Endothelial cell (in vitro differentiated cells): ENCODE measurements around the gene LRP6. TPM values are rescaled to one million over a fixed set of nuclear protein-coding genes. Genes with fewer than 3 reads are reported as not detected.

Experiments used
- DNase-seq: peaks from one replicate; pipeline ENCODE4 v3.0.0; 2021; ENCODE audit warnings: low spot score
- H3K27ac Mint-ChIP-seq: one replicate; pipeline ENCODE4 v1.8.0; 2021; ENCODE audit warnings: mixed read lengths, inconsistent platforms; ENCODE audit not compliant: unreplicated experiment
- H3K27me3 Mint-ChIP-seq: one replicate; pipeline ENCODE4 v1.8.0; 2021; ENCODE audit warnings: mild to moderate bottlenecking, moderate library complexity, mixed read lengths, inconsistent platforms; ENCODE audit not compliant: unreplicated experiment
- H3K36me3 Mint-ChIP-seq: one replicate; pipeline ENCODE4 v1.8.0; 2021; ENCODE audit warnings: mild to moderate bottlenecking, low read depth, mixed read lengths, inconsistent platforms; ENCODE audit not compliant: unreplicated experiment
- H3K4me1 Mint-ChIP-seq: one replicate; pipeline ENCODE4 v1.8.0; 2021; ENCODE audit warnings: mild to moderate bottlenecking, mixed read lengths, inconsistent platforms; ENCODE audit not compliant: unreplicated experiment
- H3K4me3 Mint-ChIP-seq: one replicate; pipeline ENCODE4 v1.8.0; 2021; ENCODE audit warnings: mild to moderate bottlenecking, mixed read lengths, inconsistent platforms; ENCODE audit not compliant: unreplicated experiment
- H3K9me3 Mint-ChIP-seq: one replicate; pipeline ENCODE4 v1.8.0; 2021; ENCODE audit warnings: mixed read lengths, inconsistent platforms; ENCODE audit not compliant: unreplicated experiment
- total RNA-seq: library from RNA; stranded (reverse); fragmentation: NEBNext Ultra II Directional; extraction: Animal tissue kit (Norgen Biotek cat#: 25700); gene quantifications from one replicate; pipeline ENCODE4 v1.2.1, GENCODE V29; 2021; ENCODE audit not compliant: unreplicated experiment
- TF ChIP-seq, protein P1 (sequence below): fragments of 200-600 bp; sonication (generic); IDR thresholded peaks from one replicate; pipeline ENCODE4 v1.5.0; 2021; ENCODE audit warnings: antibody characterized with exemption; ENCODE audit not compliant: unreplicated experiment

Gene LRP6
- total RNA-seq, 1 donor from 2014 or later = 82.9 TPM

DNA sequence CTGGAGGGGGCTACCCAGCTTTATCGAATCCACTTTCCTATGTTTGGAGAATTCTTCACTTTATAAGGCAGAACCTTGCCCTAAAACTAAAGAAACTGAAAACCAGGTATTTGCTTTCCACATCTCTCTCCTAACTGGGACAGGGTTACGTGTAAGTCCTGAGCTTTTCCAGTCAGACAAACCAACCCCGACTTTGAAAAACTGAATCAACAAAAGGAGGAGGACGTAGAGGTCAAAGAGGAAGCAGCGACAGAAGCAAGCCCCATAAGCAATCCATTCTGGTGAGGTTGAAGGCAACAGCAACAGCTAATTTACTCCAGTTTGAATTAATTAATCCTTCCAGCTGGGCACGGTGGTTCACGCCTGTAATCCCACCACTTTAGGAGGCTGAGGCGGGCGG lies 47.2 kb downstream of the LRP6 start:
- Mint-ChIP-seq H3K36me3 (peaks cover 4% of the 10 kb centered on the region), H3K27me3 (peaks cover 2% of the 10 kb centered on the region), H3K4me1 (peaks cover 37% of the 10 kb centered on the region), H3K4me3 (no peak overlapping the region), H3K9me3 (no peaks in the 10 kb centered on the region), H3K27ac (no peak overlapping the region)
- DNase-seq = no peak
- TF ChIP-seq, protein P1, sequence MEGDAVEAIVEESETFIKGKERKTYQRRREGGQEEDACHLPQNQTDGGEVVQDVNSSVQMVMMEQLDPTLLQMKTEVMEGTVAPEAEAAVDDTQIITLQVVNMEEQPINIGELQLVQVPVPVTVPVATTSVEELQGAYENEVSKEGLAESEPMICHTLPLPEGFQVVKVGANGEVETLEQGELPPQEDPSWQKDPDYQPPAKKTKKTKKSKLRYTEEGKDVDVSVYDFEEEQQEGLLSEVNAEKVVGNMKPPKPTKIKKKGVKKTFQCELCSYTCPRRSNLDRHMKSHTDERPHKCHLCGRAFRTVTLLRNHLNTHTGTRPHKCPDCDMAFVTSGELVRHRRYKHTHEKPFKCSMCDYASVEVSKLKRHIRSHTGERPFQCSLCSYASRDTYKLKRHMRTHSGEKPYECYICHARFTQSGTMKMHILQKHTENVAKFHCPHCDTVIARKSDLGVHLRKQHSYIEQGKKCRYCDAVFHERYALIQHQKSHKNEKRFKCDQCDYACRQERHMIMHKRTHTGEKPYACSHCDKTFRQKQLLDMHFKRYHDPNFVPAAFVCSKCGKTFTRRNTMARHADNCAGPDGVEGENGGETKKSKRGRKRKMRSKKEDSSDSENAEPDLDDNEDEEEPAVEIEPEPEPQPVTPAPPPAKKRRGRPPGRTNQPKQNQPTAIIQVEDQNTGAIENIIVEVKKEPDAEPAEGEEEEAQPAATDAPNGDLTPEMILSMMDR = no peak

DNA sequence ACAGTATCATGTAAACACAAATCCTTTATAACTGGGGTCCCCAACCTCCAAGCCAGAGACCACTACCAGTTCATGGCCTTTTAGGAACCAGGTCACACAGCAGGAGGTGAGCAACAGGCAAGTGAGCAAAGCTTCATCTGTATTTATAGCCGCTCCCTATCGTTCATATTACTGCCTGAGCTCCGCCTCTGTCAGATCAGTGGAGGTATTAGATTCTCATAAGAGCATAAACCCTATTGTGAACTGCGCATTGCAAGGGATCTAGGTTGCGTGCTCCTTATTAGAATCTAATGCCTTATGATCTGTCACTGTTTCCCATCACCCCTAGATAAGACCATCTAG lies 49.9 kb downstream of the LRP6 start:
- H3K4me1 Mint-ChIP-seq = peaks cover 51% of the 10 kb centered on the region
- H3K9me3 Mint-ChIP-seq = no peaks in the 10 kb centered on the region
- H3K4me3 Mint-ChIP-seq = no peak overlapping the region
- peaks cover 2% of the 10 kb centered on the region for H3K27me3 Mint-ChIP-seq
- peak overlapping the region; percentile 37 for H3K27ac Mint-ChIP-seq
- TF ChIP-seq, protein P1 = no peak
- H3K36me3 Mint-ChIP-seq = peaks cover 4% of the 10 kb centered on the region
- no peak for DNase-seq

DNA sequence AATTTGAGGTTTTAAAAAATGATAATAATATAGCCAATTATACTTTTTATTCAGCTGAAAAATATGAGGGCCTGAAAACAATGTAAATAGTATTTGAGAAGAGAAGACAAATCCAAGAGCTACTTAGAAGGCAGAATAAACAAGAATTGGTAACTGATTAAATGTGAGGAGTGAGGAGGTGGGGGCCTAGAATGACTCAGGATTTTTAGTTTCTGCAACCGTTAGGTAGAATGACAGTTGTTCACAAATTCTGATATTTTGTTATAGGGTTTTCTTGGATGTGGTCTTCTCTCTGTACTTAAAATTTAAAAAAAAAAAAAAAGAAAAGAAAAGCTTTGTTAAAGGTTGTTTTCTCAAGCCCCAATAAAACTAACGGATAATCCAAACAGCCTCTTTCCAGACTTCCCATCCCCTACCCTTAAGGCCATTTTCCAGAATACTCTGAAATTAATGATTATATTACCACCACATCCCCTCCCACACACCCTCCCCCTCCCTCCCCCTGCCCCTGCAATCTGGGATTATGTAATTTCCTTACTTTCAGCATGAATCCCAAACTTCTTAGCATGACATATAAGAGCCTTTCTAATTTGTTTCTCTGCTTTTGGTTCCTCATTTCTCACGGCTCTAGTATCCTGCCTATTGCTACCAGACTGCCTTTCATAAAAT lies 50.4 kb downstream of the LRP6 start:
- Mint-ChIP-seq H3K4me3 (no peak overlapping the region), H3K4me1 (peaks cover 54% of the 10 kb centered on the region)

DNA sequence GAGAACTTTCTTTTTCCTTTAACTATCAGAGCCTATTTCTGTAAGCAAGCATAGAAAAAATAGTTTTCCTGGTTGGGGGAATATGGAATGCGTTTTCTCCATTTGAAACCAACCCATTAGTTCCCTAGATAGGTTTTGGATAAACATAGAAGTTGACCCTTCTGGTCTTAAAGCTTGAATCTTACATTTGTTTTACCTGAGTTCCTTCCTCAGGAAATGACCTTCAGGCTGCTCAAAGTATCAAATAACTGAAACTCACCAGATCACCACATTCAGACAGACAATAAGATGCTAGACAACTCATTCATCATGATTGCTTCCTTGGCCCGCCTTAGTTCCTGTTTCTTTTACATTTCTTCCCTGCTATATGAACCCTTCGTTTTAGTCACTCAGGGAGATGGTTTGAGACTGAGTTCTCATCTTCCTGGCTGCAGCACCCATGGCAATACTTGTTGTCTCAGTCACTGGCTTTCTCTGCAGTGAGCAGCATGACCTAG lies 52.2 kb downstream of the LRP6 start:
- DNase-seq = no peak
- no peaks in the 10 kb centered on the region for H3K9me3 Mint-ChIP-seq
- peaks cover 4% of the 10 kb centered on the region for H3K36me3 Mint-ChIP-seq
- H3K27ac Mint-ChIP-seq = peak overlapping the region; percentile 86
- peak overlapping the region; percentile 51 for H3K4me3 Mint-ChIP-seq
- H3K4me1 Mint-ChIP-seq = peaks cover 55% of the 10 kb centered on the region
- H3K27me3 Mint-ChIP-seq = peaks cover 2% of the 10 kb centered on the region
- TF ChIP-seq, protein P1 = no peak

More for the DNA sequence above, 50.4 kb downstream of the LRP6 start:
- Mint-ChIP-seq H3K27me3 (peaks cover 2% of the 10 kb centered on the region), H3K36me3 (peaks cover 4% of the 10 kb centered on the region), H3K27ac (peak overlapping the region; percentile 37), H3K9me3 (no peaks in the 10 kb centered on the region)
- no peak for DNase-seq
- TF ChIP-seq, protein P1 = no peak

DNA sequence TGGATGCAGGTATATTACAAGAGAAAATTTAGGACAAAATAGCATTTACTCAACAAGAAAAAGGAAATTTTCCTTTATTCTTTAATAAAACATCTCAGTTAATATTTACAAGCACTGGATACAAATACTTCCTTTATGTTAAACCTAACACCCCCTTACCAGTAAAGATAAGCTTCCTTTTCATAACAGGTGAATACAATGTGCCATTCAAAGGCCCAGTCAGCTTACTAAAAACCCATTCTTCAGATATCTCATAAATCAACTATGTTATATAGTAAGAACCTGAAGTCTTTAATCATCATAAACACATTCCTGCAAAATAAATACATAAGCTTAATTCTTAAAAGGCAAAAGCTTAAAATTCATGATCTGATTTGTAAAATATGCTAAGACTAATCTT lies 52.6 kb downstream of the LRP6 start:
- peaks cover 4% of the 10 kb centered on the region for H3K36me3 Mint-ChIP-seq
- peak overlapping the region; percentile 27 for H3K27ac Mint-ChIP-seq
- no peak overlapping the region for H3K4me3 Mint-ChIP-seq

More for the DNA sequence above, 52.6 kb downstream of the LRP6 start:
- Mint-ChIP-seq H3K4me1 (peaks cover 50% of the 10 kb centered on the region), H3K27me3 (peaks cover 2% of the 10 kb centered on the region), H3K9me3 (no peaks in the 10 kb centered on the region)
- no peak for DNase-seq
- TF ChIP-seq, protein P1 = no peak
